ENCODE data around the gene TACC3. TPM values are rescaled to one million over a fixed set of nuclear protein-coding genes. Genes with fewer than 3 reads are reported as not detected.

The TACC3 gene
- total RNA-seq, 1 experiment from 2014 or later = 207 TPM

- TF ChIP-seq IRF1 (CRISPR knock-in tag; IDR thresholded peaks at IDR 0.05) = no peak
- TF ChIP-seq ATF1 (CRISPR knock-in tag; IDR thresholded peaks at IDR 0.05) = no peak
These were observed 16.3 kb downstream of the TACC3 start (continued) for GRCh38 chr4:1737666-1738065.

GRCh38 chr4:1738410-1738809 is 17.1 kb downstream of the TACC3 start:
- ATAC-seq = no peak
- no peaks in the 10 kb centered on the region for H3K27me3 Mint-ChIP-seq (ENCODE audit: low read depth)
- H3K4me3 Mint-ChIP-seq = no peak overlapping the region
- no peak for TF ChIP-seq ZNF138 (CRISPR knock-in tag; conservative IDR thresholded peaks at IDR 0.05)
- no peak for TF ChIP-seq NR1H2 (CRISPR knock-in tag; IDR thresholded peaks at IDR 0.05)
- no peak for TF ChIP-seq FOXJ3 (CRISPR knock-in tag; IDR thresholded peaks at IDR 0.05; ENCODE audit: borderline replicate concordance)
- no peaks in the 10 kb centered on the region for H3K4me1 Mint-ChIP-seq
- DNase-seq (ENCODE audit: low spot score) = no peak
- CTCF ChIA-PET = interaction anchor here (1.1 kb wide), 1 partner anchor 45 kb away, joined by 3 read pairs; no protein-coding TSS in a partner anchor
- POLR2A ChIA-PET = no interaction called here
- peaks cover 87% of the 10 kb centered on the region for H3K36me3 Mint-ChIP-seq
- no peak overlapping the region for H3K27ac Mint-ChIP-seq
- H3K9me3 Mint-ChIP-seq = peaks cover 10% of the 10 kb centered on the region

- no peak for ATAC-seq
- ChIA-PET CTCF (no interaction called here), POLR2A (no interaction called here)
- Mint-ChIP-seq H3K4me1 (no peaks in the 10 kb centered on the region), H3K36me3 (peaks cover 83% of the 10 kb centered on the region), H3K4me3 (no peak overlapping the region), H3K27me3 (ENCODE audit: low read depth) (no peaks in the 10 kb centered on the region), H3K27ac (no peak overlapping the region), H3K9me3 (peaks cover 10% of the 10 kb centered on the region)
- TF ChIP-seq ELF4 (CRISPR knock-in tag; IDR thresholded peaks at IDR 0.05; ENCODE audit: low read depth) (no peak), NR2C2 (CRISPR knock-in tag; IDR thresholded peaks at IDR 0.05) (no peak), KAT7 (CRISPR knock-in tag; IDR thresholded peaks at IDR 0.05; ENCODE audit: borderline replicate concordance) (no peak)
- DNase-seq (ENCODE audit: low spot score) = no peak
These were observed 18.0 kb downstream of the TACC3 start for GRCh38 chr4:1739358-1739757.

GRCh38 chr4:1740021-1740545 is 18.8 kb downstream of the TACC3 start:
- ATAC-seq (no peak), DNase-seq (ENCODE audit: low spot score) (no peak)
- H3K36me3 Mint-ChIP-seq = peaks cover 80% of the 10 kb centered on the region
- no peaks in the 10 kb centered on the region for H3K4me1 Mint-ChIP-seq
- no peak overlapping the region for H3K27ac Mint-ChIP-seq
- peaks cover 10% of the 10 kb centered on the region for H3K9me3 Mint-ChIP-seq
- POLR2A ChIA-PET = no interaction called here
- CTCF ChIA-PET = no interaction called here
- H3K27me3 Mint-ChIP-seq (ENCODE audit: low read depth) = no peaks in the 10 kb centered on the region
- no peak overlapping the region for H3K4me3 Mint-ChIP-seq
- no peak for TF ChIP-seq ERG (CRISPR knock-in tag; IDR thresholded peaks at IDR 0.05)
- TF ChIP-seq NFYB (CRISPR knock-in tag; conservative IDR thresholded peaks at IDR 0.05; ENCODE audit: low read depth) = no peak
- no peak for TF ChIP-seq ATF1 (CRISPR knock-in tag; IDR thresholded peaks at IDR 0.05)
- TF ChIP-seq ZNF138 (CRISPR knock-in tag; conservative IDR thresholded peaks at IDR 0.05) = no peak
- no peak for TF ChIP-seq PREB (CRISPR knock-in tag; IDR thresholded peaks at IDR 0.05; ENCODE audit: borderline replicate concordance)
- TF ChIP-seq E2F4 (CRISPR knock-in tag; IDR thresholded peaks at IDR 0.05; ENCODE audit: borderline replicate concordance, low read depth) = no peak
- no peak for TF ChIP-seq TEAD4 (CRISPR knock-in tag; IDR thresholded peaks at IDR 0.05)
- no peak for TF ChIP-seq MYBL2 (CRISPR knock-in tag; IDR thresholded peaks at IDR 0.05)
- no peak for TF ChIP-seq NFE2L1 (CRISPR knock-in tag; IDR thresholded peaks at IDR 0.05)
- no peak for TF ChIP-seq TP53 (CRISPR knock-in tag; IDR thresholded peaks at IDR 0.05)
- no peak for TF ChIP-seq ZBTB43 (CRISPR knock-in tag; IDR thresholded peaks at IDR 0.05)
- no peak for TF ChIP-seq E2F1 (CRISPR knock-in tag; IDR thresholded peaks at IDR 0.05)
- TF ChIP-seq E2F5 (CRISPR knock-in tag; IDR thresholded peaks at IDR 0.05) = no peak
- TF ChIP-seq KAT7 (CRISPR knock-in tag; IDR thresholded peaks at IDR 0.05; ENCODE audit: borderline replicate concordance) = no peak
- no peak for TF ChIP-seq MXD4 (CRISPR knock-in tag; IDR thresholded peaks at IDR 0.05; ENCODE audit: borderline replicate concordance)

Measured in WTC11 (cell line).